WTC11 (cell line): ENCODE results near the gene NAA11. TPM values are rescaled to one million over a fixed set of nuclear protein-coding genes. Genes with fewer than 3 reads are reported as not detected.

ENCODE experiments used
- ATAC-seq: fragments of 200-7000 bp; cut with Tn5 transposase; 2 replicates; pipeline ENCODE4 v1.10.0; 2021; ENCODE audit warnings: mild to moderate bottlenecking, moderate library complexity
- CTCF ChIA-PET: fragments of 300-600 bp; sonication (Branson Sonifier 250); formaldehyde crosslinking; loops from one replicate; lab custom pipeline; 2021; ENCODE audit warnings: antibody characterized with exemption; lab: Charles Lee
- POLR2A ChIA-PET: fragments of 350-600 bp; sonication (Branson Sonifier 250); formaldehyde crosslinking; loops from one replicate; lab custom pipeline; 2021; ENCODE audit warnings: antibody characterized with exemption; lab: Charles Lee
- DNase-seq: peaks from one replicate; pipeline ENCODE4 v3.0.0; 2021; ENCODE audit warnings: low spot score
- H3K27ac Mint-ChIP-seq: 2 replicates; pipeline ENCODE4 v1.8.0; 2021; ENCODE audit warnings: mixed read lengths
- H3K27me3 Mint-ChIP-seq: 2 replicates; pipeline ENCODE4 v1.8.0; 2021; ENCODE audit warnings: low read depth, mild to moderate bottlenecking, moderate library complexity, mixed read lengths
- H3K36me3 Mint-ChIP-seq: 2 replicates; pipeline ENCODE4 v1.8.0; 2021; ENCODE audit warnings: mixed read lengths
- H3K4me1 Mint-ChIP-seq: 2 replicates; pipeline ENCODE4 v1.8.0; 2022; ENCODE audit warnings: mixed read lengths
- H3K4me3 Mint-ChIP-seq: 2 replicates; pipeline ENCODE4 v1.8.0; 2021; ENCODE audit warnings: mild to moderate bottlenecking, moderate library complexity, mixed read lengths
- H3K9me3 Mint-ChIP-seq: 2 replicates; pipeline ENCODE4 v1.8.0; 2021; ENCODE audit warnings: mixed read lengths
- CBFB ChIP-seq: sonication (generic); formaldehyde crosslinking; IDR thresholded peaks from 2 replicates; pipeline ENCODE4 v1.8.1; 2022; ENCODE audit warnings: mild to moderate bottlenecking, low read depth, missing genetic modification reagents
- CREB1 ChIP-seq: sonication (generic); formaldehyde crosslinking; IDR thresholded peaks from 2 replicates; pipeline ENCODE4 v1.8.0; 2023; ENCODE audit warnings: mild to moderate bottlenecking, missing genetic modification reagents
- CTCF ChIP-seq: fragments of 200-600 bp; IDR thresholded peaks from 2 replicates; pipeline ENCODE4 v1.8.0; 2022; ENCODE audit warnings: antibody characterized with exemption
- ESRRA ChIP-seq: sonication (generic); formaldehyde crosslinking; IDR thresholded peaks from 2 replicates; pipeline ENCODE4 v1.8.1; 2022; ENCODE audit warnings: mild to moderate bottlenecking, missing genetic modification reagents, borderline replicate concordance
- FOXK1 ChIP-seq: sonication (generic); formaldehyde crosslinking; IDR thresholded peaks from 2 replicates; pipeline ENCODE4 v1.8.0; 2022; ENCODE audit warnings: mild to moderate bottlenecking, moderate library complexity, missing genetic modification reagents
- IRF1 ChIP-seq: sonication (generic); formaldehyde crosslinking; IDR thresholded peaks from 2 replicates; pipeline ENCODE4 v1.8.0; 2023; ENCODE audit warnings: missing genetic modification reagents
- NR2C2 ChIP-seq: sonication (generic); formaldehyde crosslinking; IDR thresholded peaks from 2 replicates; pipeline ENCODE4 v1.8.0; 2022; ENCODE audit warnings: mild to moderate bottlenecking, missing genetic modification reagents
- NR3C1 ChIP-seq: sonication (generic); formaldehyde crosslinking; conservative IDR thresholded peaks from 2 replicates; pipeline ENCODE4 v1.8.1; 2023; ENCODE audit warnings: low read depth, mild to moderate bottlenecking, missing genetic modification reagents
- PRRX2 ChIP-seq: fragments of 250-450 bp; sonication (Bioruptor Pico); IDR thresholded peaks from 2 replicates; pipeline ENCODE4 v1.8.0; 2021; ENCODE audit warnings: mild to moderate bottlenecking
- RELA ChIP-seq: sonication (generic); formaldehyde crosslinking; IDR thresholded peaks from 2 replicates; pipeline ENCODE4 v1.8.1; 2022; ENCODE audit warnings: missing genetic modification reagents, mild to moderate bottlenecking, borderline replicate concordance
- SMAD4 ChIP-seq: sonication (generic); formaldehyde crosslinking; IDR thresholded peaks from 2 replicates; pipeline ENCODE4 v1.8.0; 2022; ENCODE audit warnings: mild to moderate bottlenecking, missing genetic modification reagents
- SOX15 ChIP-seq: fragments of 250-450 bp; sonication (Bioruptor Pico); IDR thresholded peaks from 2 replicates; pipeline ENCODE4 v1.9.0; 2021; ENCODE audit warnings: mild to moderate bottlenecking
- TEAD1 ChIP-seq: sonication (generic); formaldehyde crosslinking; IDR thresholded peaks from 2 replicates; pipeline ENCODE4 v1.8.0; 2022; ENCODE audit warnings: mild to moderate bottlenecking, missing genetic modification reagents
- TP53 ChIP-seq: sonication (generic); formaldehyde crosslinking; IDR thresholded peaks from 2 replicates; pipeline ENCODE4 v1.8.1; 2023; ENCODE audit warnings: mild to moderate bottlenecking, missing genetic modification reagents
- USF1 ChIP-seq: sonication (generic); formaldehyde crosslinking; IDR thresholded peaks from 2 replicates; pipeline ENCODE4 v1.8.0; 2022; ENCODE audit warnings: mild to moderate bottlenecking, missing genetic modification reagents
- USF2 ChIP-seq: sonication (generic); formaldehyde crosslinking; IDR thresholded peaks from 2 replicates; pipeline ENCODE4 v1.8.1; 2023; ENCODE audit warnings: mild to moderate bottlenecking, missing genetic modification reagents, moderate library complexity
- ZBTB21 ChIP-seq: sonication (generic); formaldehyde crosslinking; IDR thresholded peaks from 2 replicates; pipeline ENCODE4 v1.8.1; 2023; ENCODE audit warnings: mild to moderate bottlenecking, missing genetic modification reagents, borderline replicate concordance
- ZNF121 ChIP-seq: sonication (generic); formaldehyde crosslinking; IDR thresholded peaks from 2 replicates; pipeline ENCODE4 v1.8.0; 2023; ENCODE audit warnings: missing genetic modification reagents
- ZNF396 ChIP-seq: fragments of 250-450 bp; sonication (Bioruptor Pico); IDR thresholded peaks from 2 replicates; pipeline ENCODE4 v1.8.0; 2021; ENCODE audit warnings: mild to moderate bottlenecking, moderate library complexity, borderline replicate concordance
- ZNF423 ChIP-seq: fragments of 250-450 bp; sonication (Bioruptor Pico); IDR thresholded peaks from 2 replicates; pipeline ENCODE4 v2.1.2; 2022; ENCODE audit warnings: mild to moderate bottlenecking, moderate library complexity
- ZNF532 ChIP-seq: fragments of 250-450 bp; sonication (Bioruptor Pico); IDR thresholded peaks from 2 replicates; pipeline ENCODE4 v1.9.0; 2021; ENCODE audit warnings: mild to moderate bottlenecking, borderline replicate concordance
- total RNA-seq: library from RNA; stranded (reverse); gene quantifications from 3 replicates; pipeline ENCODE4 v1.2.3, GENCODE V29; 2021
- TF ChIP-seq, protein P1 (sequence below): sonication (generic); formaldehyde crosslinking; IDR thresholded peaks from 2 replicates; pipeline ENCODE4 v1.8.1; 2022; ENCODE audit warnings: mild to moderate bottlenecking, missing genetic modification reagents, moderate library complexity, borderline replicate concordance
- TF ChIP-seq, protein P2 (sequence below): sonication (generic); formaldehyde crosslinking; IDR thresholded peaks from 2 replicates; pipeline ENCODE4 v1.8.0; 2022; ENCODE audit warnings: mild to moderate bottlenecking, missing genetic modification reagents
- TF ChIP-seq, protein P3 (sequence below): fragments of 250-450 bp; sonication (Bioruptor Pico); IDR thresholded peaks from 2 replicates; pipeline ENCODE4 v1.9.0; 2021; ENCODE audit warnings: mild to moderate bottlenecking

Gene NAA11
- total RNA-seq, 1 experiment from 2014 or later = not detected

- TF ChIP-seq USF2 = no peak
- TF ChIP-seq, protein P1, sequence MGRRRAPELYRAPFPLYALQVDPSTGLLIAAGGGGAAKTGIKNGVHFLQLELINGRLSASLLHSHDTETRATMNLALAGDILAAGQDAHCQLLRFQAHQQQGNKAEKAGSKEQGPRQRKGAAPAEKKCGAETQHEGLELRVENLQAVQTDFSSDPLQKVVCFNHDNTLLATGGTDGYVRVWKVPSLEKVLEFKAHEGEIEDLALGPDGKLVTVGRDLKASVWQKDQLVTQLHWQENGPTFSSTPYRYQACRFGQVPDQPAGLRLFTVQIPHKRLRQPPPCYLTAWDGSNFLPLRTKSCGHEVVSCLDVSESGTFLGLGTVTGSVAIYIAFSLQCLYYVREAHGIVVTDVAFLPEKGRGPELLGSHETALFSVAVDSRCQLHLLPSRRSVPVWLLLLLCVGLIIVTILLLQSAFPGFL (CRISPR knock-in tag) = no peak
- TF ChIP-seq ZNF423 (CRISPR knock-in tag) = no peak
- no peak for TF ChIP-seq NR2C2 (CRISPR knock-in tag)
- TF ChIP-seq RELA (CRISPR knock-in tag) = no peak
- TF ChIP-seq ZNF532 (CRISPR knock-in tag) = no peak
Observed at GRCh38 chr4:79287718-79288117, 38.1 kb downstream of the NAA11 start (continued).

- H3K27me3 Mint-ChIP-seq = no peaks in the 10 kb centered on the region
- DNase-seq = no peak
- H3K27ac Mint-ChIP-seq = no peak overlapping the region
- no peak for ATAC-seq
- H3K36me3 Mint-ChIP-seq = no peaks in the 10 kb centered on the region
- ChIA-PET POLR2A (no interaction called here), CTCF (no interaction called here)
- H3K4me3 Mint-ChIP-seq = no peak overlapping the region
- no peaks in the 10 kb centered on the region for H3K4me1 Mint-ChIP-seq
- H3K9me3 Mint-ChIP-seq = no peaks in the 10 kb centered on the region
- TF ChIP-seq CREB1 (CRISPR knock-in tag) = no peak
- TF ChIP-seq SOX15 (CRISPR knock-in tag) = no peak
- TF ChIP-seq, protein P2, sequence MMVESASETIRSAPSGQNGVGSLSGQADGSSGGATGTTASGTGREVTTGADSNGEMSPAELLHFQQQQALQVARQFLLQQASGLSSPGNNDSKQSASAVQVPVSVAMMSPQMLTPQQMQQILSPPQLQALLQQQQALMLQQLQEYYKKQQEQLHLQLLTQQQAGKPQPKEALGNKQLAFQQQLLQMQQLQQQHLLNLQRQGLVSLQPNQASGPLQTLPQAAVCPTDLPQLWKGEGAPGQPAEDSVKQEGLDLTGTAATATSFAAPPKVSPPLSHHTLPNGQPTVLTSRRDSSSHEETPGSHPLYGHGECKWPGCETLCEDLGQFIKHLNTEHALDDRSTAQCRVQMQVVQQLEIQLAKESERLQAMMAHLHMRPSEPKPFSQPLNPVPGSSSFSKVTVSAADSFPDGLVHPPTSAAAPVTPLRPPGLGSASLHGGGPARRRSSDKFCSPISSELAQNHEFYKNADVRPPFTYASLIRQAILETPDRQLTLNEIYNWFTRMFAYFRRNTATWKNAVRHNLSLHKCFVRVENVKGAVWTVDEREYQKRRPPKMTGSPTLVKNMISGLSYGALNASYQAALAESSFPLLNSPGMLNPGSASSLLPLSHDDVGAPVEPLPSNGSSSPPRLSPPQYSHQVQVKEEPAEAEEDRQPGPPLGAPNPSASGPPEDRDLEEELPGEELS = no peak
- TF ChIP-seq ZNF396 (CRISPR knock-in tag) = no peak
- no peak for TF ChIP-seq CBFB (CRISPR knock-in tag)
- no peak for TF ChIP-seq PRRX2 (CRISPR knock-in tag)
- TF ChIP-seq NR3C1 (CRISPR knock-in tag) = no peak
- no peak for TF ChIP-seq ZBTB21 (CRISPR knock-in tag)
- no peak for TF ChIP-seq FOXK1
- TF ChIP-seq TP53 (CRISPR knock-in tag) = no peak
- TF ChIP-seq TEAD1 (CRISPR knock-in tag) = no peak
- TF ChIP-seq USF1 (CRISPR knock-in tag) = no peak
- TF ChIP-seq ESRRA (CRISPR knock-in tag) = no peak
- TF ChIP-seq, protein P3, sequence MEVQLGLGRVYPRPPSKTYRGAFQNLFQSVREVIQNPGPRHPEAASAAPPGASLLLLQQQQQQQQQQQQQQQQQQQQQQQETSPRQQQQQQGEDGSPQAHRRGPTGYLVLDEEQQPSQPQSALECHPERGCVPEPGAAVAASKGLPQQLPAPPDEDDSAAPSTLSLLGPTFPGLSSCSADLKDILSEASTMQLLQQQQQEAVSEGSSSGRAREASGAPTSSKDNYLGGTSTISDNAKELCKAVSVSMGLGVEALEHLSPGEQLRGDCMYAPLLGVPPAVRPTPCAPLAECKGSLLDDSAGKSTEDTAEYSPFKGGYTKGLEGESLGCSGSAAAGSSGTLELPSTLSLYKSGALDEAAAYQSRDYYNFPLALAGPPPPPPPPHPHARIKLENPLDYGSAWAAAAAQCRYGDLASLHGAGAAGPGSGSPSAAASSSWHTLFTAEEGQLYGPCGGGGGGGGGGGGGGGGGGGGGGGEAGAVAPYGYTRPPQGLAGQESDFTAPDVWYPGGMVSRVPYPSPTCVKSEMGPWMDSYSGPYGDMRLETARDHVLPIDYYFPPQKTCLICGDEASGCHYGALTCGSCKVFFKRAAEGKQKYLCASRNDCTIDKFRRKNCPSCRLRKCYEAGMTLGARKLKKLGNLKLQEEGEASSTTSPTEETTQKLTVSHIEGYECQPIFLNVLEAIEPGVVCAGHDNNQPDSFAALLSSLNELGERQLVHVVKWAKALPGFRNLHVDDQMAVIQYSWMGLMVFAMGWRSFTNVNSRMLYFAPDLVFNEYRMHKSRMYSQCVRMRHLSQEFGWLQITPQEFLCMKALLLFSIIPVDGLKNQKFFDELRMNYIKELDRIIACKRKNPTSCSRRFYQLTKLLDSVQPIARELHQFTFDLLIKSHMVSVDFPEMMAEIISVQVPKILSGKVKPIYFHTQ (CRISPR knock-in tag) = no peak
- TF ChIP-seq IRF1 = no peak
- no peak for TF ChIP-seq ZNF121 (CRISPR knock-in tag)
- no peak for TF ChIP-seq CTCF
- no peak for TF ChIP-seq SMAD4 (CRISPR knock-in tag)
Observed at GRCh38 chr4:79287076-79287475, 38.8 kb downstream of the NAA11 start.
